Left renal pelvis (tissue), 4 donors: ENCODE measurements around the gene GABRA6. TPM values are rescaled to one million over a fixed set of nuclear protein-coding genes. Genes with fewer than 3 reads are reported as not detected.
"Not testable (repeated sequence)": the region's sequence is repeated elsewhere in the genome, so short reads cannot be mapped to it uniquely, and the experiment has no call there.

ENCODE experiments used
- DNase-seq, 4 donors: peaks; one replicate each; pipeline ENCODE4 v3.0.0-alpha.2; 2013; ENCODE audit warnings: low read depth in 4 of 4, low spot score in 3 of 4
- polyA plus RNA-seq, 4 donors: library from polyadenylated mRNA; unstranded; fragments of 120-200 nt; gene quantifications; one replicate each; pipeline ENCODE4 v1.2.1, GENCODE V29; 2013; ENCODE audit not compliant: insufficient read length in 4 of 4

GABRA6 gene
- under 1 TPM in 1 of 4 donors, not detected in 3; 0.24 TPM for polyA plus RNA-seq

DNA sequence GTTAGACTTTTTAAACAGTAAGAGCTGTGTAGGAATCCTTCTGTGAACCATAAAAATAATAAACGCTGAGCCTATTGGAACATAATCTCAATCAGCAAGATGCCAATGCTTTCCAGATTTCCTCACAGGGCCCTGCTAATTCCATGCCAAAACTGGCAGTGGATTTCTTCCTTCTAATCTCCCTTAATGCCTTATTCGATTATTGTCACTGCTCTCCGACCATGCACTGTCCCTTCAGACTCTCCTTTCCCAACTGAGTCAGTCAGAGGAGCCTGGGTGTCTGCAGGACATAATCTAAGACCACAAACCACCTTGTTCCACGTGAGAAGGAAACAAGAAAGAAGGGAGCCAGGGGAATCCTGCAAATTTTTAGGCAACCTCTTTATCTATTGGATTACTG lies at the start of gene GABRA6:
GABRA6 (plus strand) TSS at position 261 of the 400 bp plus-strand sequence. CDS start 269 bp downstream, outside the sequence.
- no peak for DNase-seq

DNA sequence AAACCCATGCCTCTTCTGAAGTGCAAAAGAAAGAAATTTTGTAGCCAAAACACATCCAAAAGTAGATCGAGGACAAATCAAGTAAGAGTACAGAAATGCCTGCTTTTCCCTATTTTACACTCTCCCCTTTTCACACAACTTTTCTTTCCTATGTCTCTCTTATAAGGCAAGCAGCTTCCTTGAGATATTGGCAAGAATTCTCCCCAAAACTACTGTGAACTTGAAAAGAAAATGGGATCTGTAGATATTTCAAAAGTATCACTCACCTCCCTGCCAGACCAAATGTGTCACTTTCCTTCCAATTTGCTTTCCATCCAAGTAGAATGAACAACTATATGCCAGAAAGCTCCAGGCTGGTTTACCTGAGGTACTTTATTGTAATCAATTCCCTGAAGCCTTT lies 47.9 kb upstream of the GABRA6 start:
- no peak for DNase-seq

- DNase-seq: no peak
These were observed 44.1 kb upstream of the GABRA6 start for GRCh38 chr5:161641444-161641843.

- DNase-seq: no peak
These were observed 40.3 kb upstream of the GABRA6 start for GRCh38 chr5:161645264-161645663.

- not testable (repeated sequence) for DNase-seq
These were observed 33.6 kb upstream of the GABRA6 start for GRCh38 chr5:161651926-161652325.

- no peak for DNase-seq
These were observed 24.7 kb upstream of the GABRA6 start for GRCh38 chr5:161660806-161661205.

DNA sequence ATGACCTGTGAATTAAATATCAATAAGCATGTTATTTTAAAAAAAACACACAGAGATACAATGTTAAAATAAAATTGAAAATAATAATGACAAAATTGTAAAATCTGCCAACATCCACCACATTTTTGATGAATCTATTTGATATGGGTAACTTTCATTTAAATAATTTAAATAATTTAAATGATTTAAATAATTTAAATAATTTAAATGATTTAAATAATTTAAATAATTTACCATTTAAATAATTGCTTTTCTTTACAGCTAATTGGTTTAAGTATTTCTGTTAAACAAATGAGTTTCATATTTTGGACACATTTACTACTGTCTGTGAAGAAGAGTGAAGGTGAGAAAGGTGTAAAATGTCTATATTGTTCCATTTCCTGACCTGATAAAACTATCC lies 22.1 kb upstream of the GABRA6 start:
- no peak for DNase-seq

DNA sequence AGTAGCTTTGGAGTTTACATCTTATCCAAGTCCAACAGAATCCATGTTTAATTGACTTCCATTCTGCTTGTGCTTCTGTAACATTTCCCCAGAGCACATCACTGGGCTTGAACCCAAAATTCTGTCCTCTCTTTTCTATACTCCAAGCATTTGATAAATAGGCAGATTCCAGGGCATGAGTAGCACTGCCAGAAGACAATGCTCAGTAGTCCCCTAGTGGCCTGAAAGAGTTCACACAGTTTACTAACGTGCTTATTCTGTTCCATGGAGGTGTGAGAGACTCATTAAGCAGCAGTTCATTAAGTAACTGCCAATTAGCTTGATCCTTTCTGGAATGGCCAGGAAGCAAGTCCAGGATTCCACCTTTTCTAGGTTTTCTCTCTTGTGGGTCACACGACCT lies 9.4 kb upstream of the GABRA6 start:
- DNase-seq: no peak

GRCh38 chr5:161686149-161686548 lies 628 bp downstream of the GABRA6 start:
- DNase-seq: no peak

GRCh38 chr5:161686881-161687280 lies 1.4 kb downstream of the GABRA6 start:
- DNase-seq: no peak

DNA sequence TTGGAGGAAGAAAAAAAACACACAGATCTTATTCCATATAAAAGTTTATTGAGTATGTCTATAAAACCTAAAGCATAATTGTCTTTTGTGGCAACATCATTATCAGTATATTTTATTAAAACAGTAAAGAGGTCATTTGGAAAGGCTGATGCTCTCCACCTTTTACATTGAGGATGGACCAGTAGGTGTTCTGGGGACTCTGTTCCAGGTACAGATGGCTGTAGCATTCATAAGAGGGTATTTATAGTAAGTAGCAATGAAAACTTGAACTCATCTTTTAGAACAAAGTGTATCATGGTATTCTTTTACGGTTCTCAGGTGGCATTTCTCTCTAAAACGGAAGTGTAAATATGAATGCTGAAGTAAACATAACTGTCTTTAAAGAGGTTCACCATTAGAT lies 1.8 kb downstream of the GABRA6 start:
- no peak for DNase-seq

GRCh38 chr5:161691911-161692310 lies 6.4 kb downstream of the GABRA6 start:
- DNase-seq: no peak

DNA sequence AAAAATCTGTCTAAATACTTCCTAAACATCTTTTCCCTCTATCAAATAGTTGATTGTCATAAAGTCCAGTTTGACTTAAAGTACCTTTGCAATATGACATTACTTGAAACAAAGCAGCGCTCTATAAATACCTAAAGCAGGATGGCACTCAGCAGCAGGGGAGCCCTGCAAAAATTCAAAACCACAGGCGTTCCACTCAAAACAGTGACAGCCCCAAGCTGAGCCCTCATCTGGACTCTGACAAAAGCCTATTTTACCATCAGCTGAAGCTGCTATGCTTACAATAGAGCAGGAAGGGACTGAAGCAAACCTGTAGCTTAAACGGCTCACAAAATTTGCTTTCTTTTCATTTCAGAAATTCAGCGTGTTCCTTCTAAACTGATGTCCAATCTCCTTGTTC lies 11.5 kb downstream of the GABRA6 start:
- no peak for DNase-seq

GRCh38 chr5:161700065-161700464 lies 14.5 kb downstream of the GABRA6 start:
- DNase-seq: no peak

- DNase-seq: no peak
These were observed 18.0 kb downstream of the GABRA6 start for GRCh38 chr5:161703528-161703927.

GRCh38 chr5:161707382-161707781 lies 21.9 kb downstream of the GABRA6 start:
- no peak for DNase-seq

DNA sequence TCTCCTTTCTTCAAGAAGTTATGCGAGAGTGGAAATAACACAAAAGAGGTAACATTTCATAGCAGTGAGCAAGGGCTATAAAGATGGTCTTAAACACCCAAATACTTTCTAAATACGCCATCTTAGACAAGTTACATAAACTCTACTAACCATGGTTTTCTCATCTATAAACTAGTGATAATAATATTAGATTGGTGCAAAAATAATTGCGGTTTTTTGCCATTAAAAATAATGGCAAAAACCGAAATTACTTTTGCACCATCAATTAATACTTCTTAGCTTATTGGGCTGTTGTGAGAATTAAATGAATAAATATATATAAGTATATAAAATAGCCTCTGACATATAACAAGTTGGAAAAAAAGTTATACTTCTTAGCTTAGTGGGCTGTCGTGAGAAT lies 23.7 kb downstream of the GABRA6 start:
- no peak for DNase-seq

DNA sequence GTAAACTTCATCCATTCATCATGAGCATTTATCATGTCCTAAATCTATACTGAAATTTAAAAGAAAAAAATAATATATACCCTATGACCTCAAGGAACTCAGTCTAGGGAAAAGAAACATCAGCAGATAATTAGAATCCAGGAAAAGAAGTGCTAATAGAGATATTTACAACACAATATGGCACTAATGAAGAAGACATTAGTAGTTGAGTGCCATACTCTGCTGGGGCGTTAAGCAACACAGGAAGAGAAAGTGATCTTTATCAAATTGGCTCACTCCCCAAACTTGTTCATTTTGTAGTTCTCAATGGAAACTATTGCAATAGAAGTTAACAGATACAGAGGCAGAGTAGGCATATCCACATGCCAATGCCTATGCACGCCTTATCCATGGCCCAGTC lies 27.5 kb downstream of the GABRA6 start:
- no peak for DNase-seq

DNA sequence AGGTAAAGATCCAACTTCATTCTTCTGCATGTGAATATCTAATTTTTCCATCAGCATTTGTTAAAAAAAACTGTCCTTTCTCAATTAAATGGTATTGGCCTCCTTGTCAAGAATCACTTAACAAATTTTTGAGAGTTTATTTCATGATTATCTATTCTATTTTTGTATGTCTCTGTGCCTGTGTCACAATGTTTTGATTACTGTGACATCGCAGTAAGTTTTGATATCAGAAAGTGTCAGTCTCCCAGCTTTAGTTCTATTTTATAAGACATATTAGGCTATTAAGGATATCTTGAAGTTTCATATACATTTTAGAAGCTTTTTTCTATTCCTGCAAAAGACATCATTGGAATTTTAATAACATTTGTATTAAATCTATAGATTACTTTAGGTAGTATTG lies 33.6 kb downstream of the GABRA6 start:
- DNase-seq: no peak

DNA sequence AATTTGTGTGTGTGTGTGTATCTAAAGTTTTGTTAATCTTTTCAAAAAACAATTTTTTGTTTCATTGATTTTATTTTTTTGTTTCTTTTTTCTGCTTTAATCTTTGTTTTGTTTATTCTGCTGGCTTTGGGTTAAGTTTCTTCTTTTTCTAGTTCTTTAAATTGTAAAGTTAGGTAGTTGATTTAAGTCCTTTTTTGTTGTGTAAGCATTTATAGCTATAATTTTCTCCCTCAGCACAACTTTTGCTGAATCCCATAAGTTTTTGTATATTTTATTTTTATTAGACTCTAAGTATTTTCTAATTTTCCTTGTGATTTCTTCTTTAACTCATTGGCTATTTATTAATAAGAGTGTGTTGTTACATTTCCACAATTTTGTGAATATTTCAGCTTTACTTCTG lies 34.9 kb downstream of the GABRA6 start:
- DNase-seq: no peak

GRCh38 chr5:161734741-161735140 lies 49.2 kb downstream of the GABRA6 start:
- no peak for DNase-seq

GRCh38 chr5:161740433-161740832 lies 54.9 kb downstream of the GABRA6 start:
- no peak for DNase-seq

DNA sequence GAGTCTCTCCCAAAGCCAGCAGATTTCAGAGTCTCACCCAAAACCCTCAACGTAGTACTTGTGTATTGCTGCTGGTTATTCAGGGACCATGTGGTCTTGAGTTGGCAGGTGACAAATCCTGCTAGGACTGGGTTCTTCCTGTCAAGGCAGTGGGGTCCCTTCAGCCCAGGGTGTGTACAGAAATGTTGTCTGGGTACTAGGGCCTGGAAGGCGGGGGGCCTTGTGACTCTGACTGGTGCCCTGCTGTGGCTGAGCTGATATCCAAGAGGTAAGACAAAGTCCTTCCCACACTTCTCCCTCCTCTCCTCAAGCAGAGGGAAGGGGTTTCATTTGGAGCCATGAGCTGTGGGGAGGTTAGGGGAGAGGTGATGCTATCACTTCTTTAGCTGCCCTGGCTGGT lies 58.8 kb downstream of the GABRA6 start:
- DNase-seq: no peak

GRCh38 chr5:161745392-161745791 lies 59.9 kb downstream of the GABRA6 start:
- DNase-seq: no peak
